Inferior parietal cortex (tissue), 1 donor: ENCODE measurements around the gene ARL15.

Experiments used
- DNase-seq: peaks from one replicate; pipeline ENCODE4 v3.0.0-alpha.2; 2016; ENCODE audit errors: extremely low spot score

Gene ARL15

DNA sequence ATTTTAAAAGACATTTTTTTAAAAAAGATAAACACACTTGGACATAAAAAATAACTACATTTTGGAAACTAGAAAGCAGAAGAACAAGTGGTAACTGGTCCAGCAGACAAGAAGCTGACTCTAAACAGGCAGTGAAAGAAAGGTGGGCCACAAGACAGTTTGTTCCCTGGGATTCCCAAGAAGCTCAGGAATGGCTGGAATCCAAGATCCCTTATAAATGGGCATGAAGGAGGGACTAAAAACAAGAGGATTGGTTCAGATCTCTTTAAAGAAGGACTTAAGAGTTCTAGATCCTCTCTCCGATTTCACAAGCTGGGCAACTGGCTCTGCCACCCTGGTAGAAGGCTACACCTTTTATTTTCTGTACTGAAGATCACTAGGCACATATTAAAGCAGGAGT lies 102.8 kb downstream of the ARL15 start:
- no peak for DNase-seq

DNA sequence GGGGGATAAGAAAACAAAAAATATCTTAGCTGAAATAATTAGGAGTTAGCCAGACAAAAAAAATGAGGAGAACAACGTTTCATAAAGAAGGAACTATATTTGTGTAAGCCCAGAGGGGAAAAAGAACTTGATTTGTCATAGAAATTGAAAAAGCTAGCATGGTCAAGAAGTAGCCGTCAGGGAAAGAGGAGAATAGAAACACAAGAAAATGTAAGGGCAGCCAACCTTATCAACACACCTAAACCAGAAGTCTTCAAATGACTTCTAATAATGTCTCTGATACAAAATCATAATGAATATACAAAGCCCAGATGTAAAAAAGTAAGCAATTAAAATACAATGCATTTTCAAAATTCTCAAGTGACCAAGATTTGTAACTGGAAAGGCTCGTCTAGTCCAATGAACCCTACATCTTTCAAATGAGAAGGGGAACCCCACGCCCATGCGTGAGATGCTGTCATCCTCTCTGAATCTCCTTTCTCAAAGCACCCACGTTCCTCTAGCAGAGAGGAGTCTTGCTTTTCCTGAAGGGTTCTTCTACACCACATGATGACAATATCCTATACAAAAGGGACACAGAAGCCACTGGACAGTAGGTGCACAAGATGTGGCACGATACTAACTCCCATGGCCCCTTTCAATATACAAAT lies 103.7 kb downstream of the ARL15 start:
- no peak for DNase-seq

DNA sequence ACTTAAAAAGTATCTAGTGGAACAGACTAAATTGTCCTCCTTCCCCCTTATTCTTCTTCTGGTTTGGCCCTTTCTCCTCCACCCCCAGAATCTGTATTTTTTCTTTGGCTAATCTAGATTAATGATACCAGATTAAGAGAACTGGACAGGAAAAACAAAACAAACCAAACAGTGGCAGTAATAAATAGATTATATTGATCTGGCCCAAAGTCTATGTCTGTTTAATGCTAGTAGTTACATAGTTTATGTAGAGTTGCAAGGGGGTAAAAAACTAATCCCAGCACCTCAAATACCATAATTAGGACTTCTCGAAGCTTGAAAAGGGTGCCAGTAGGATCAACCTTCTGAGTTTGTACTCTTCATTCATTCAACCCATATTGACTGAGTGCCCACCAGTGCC lies 104.5 kb downstream of the ARL15 start:
- DNase-seq = no peak

DNA sequence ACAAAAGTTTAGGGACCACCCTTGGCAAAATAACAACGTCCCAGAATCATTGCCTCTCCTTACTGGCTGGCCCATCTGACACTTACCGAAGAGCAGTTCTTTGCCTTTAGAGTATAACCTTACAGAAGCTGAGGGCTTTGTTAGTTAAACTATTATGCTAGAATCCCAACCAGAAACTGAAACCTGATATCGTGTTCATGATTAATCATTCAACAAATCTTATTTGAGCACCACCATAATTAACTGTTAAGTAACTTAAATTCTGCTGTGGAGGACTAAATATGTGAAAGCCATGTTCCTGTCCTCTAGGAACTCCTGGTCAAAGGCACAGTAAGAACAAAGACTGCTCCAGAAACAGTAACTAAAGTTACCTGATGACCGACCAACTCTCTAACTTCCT lies 104.9 kb downstream of the ARL15 start:
- DNase-seq = no peak

DNA sequence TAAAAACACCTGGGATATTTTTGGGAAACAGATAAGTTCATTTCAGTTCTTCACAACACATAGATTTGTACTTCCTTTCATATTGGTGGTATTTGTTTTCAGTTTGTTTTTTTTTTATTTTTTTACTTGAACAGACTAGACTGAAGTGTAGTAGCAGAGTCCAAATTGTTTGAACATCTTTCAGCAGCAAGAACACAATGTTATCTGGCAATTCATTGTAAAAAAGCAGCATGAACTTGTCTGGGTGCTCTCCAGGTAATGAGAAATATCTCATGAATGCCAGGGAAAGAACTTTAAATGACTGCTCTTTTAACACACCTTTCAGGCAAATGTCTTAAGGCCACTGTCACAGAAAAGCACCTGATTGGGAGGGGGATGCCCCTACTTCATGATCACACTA lies 113.4 kb downstream of the ARL15 start:
- DNase-seq = no peak

DNA sequence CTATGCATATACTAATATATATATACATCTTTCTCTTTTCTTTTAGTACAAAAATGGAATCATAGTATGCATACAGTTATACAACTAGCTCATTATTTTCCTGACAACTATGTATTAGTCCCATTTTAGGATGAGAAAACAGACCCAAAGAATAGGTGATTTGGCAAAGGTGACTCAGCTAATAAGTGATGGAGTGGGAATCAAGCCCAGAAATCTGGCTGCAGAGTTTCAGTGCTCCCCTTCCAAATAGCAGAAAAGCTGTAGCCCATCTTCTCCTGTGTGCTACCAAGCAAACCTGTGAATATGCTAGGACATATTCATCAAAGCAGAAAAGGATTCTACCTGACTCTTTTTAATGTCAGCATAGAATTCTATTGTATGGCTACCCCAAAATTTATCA lies 114.7 kb downstream of the ARL15 start:
- DNase-seq = no peak

DNA sequence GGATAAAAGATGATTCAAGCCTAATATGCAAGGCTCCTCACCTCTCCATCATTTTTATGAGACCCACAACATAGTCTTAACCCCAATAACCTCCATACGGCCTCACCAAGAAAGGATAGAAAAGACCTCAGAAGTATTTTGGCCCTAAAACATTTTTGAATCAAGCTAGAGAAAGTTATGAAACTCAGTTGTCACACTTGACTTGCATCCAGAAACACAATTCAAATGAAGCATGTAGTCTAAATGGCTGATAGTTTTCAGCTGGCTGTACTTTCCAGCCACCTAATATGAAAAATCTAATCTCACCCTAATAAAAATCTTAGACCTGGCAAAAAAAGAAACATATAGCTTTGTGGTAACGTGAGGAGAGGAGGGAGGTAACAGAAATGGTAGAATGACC lies 116.1 kb downstream of the ARL15 start:
- DNase-seq = no peak

DNA sequence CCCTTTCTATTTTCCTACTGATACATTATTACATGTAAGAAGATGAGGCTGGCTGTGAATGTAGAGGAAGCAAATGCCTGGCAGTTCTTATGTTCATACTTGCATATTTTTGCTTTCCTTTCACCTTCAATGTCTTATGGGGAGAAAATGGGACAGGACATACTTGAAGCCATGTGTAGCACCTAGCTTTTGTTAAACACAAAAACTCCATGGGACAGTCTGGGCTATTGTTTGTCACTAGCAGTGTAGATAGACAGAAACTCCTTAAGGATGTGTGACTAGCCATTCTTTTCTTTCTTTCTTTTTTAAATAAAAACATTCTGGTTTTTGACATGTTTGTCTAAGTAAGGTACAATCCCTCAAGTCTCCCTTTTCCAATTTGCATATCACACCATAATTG lies 122.7 kb downstream of the ARL15 start:
- DNase-seq = no peak

DNA sequence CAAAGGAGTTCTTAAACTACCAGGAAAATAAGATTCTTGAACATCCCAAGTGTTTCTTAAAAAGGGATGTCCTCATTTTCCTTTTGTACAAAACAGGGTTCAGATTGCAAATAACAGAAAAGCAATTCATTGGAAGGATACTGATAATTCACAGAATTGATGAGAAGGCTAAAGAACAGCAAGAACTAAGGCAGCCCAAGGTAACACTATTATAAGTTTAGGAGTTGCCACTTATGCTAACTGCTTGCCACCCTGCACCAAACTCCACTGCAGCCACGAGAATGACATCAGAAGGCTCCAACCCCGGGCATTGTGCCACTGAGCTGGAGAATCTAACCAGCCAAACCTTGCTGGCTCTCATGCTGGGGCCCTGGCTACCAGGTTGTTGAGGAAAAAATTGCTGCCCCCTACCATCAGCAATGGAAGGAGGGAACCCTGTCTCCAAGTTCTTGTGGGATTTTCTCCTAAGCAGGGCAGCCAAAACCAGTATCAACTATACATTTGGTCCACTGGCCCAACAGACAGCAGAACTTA lies 123.4 kb downstream of the ARL15 start:
- DNase-seq = no peak

DNA sequence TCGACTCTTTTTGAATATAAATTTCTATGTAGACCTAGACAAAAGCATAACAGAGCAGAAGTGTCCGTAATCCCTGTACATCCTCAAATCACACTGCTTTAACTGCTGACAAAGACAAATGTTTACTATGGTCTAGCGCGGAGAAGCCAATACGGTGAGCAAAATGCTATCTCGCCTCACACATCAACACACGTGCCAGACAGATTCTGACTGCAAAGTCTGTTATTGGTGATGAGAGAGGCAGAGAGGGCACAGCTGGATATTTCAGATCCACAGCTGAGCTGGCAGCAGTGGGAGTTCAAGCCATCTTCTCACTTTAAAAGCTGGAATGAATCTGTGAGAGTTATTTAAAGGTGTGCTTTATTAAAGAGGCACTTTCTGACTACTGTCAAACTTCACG lies 124.3 kb downstream of the ARL15 start:
- no peak for DNase-seq

DNA sequence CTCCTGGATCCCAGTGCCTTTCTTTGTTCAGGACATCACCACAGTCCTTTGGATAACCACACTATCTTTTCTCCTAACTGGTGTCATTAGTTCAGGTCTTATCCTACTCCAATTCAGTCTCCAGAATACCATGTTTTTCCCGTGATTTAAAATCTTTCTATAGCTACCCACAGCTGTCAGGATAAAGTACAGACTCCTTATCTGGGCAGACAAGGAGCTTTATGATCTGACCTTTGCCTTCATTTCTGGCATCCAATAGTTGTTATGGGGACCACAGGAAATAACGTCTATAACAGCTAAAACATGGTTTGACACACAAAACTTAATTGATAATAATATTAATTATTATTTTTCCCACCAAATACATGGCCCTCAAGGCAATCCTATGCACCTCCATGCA lies 125.6 kb downstream of the ARL15 start:
- no peak for DNase-seq

DNA sequence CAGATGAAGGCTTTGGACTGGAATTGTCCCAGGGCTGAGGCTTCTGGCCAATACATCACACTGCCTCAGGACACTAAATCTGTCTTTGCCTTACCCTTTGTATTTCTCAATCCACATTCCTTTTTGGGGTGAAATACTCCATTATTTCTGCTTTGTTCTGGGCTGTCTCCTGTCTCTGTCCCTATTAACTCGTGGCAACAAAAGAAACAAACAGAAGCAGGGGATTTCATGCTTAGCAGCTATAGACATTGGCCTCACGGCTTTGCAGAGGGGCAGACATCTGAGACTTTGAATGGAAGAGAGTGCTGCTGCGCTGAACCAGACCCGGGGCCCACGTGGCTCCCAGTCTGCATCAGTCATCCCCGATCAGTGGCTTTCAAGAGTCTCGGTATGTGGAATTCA lies 129.7 kb downstream of the ARL15 start:
- no peak for DNase-seq

DNA sequence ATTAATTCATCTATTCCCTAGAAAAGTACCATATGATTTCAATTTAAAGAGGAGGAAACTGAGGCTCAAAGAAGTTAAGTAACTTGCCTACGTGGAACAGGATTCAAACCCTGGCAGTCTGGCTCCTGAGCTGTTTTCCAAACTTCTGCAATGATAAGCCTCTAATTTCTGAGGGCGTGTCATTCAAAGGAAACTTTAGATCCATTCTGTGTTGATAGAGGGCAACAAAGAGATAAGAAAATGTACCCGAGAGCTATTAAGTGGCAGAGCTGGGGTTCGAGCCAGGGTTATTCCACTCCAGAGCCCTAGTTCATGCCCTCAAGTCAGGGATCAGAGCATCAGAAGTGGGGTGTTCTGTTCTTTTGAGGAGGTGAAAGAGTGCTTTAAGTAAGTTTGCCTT lies 131.4 kb downstream of the ARL15 start:
- DNase-seq = no peak

DNA sequence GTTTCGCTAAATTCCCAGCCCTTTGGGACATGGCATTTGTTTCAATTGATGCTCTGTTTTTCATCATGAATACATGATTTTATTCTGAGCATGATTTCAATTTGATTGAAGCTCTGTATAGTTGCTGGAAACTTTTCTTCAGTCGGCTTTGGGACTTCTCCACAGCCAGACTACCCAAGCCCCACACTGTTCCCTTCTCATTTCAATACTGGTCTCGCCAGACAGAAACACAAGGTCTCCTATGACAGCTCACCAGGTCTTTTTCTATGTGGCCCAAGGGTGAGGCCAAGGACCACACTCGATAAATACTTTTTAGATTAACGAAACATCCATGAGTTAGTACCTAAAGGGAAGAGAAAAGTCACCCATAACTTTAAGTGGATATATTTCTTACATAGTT lies 132.2 kb downstream of the ARL15 start:
- DNase-seq = no peak

DNA sequence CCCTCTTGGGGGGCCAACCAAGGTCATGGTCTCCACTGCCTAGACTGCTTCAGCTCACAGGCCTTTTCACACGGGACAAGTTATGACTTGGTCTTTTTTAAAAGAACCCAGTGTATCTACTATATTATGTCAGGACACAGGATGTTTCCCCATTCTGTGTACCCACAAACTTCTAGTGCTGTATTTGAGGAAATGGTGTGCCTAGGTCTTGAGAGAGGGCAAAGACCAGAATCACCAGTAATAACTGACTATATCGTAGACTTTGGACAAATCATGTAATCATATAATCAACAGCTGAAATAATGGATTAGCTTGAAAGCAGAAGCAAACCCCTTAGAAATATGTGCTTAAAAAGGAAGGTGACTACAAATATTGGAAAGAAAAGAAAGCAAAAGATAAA lies 133.3 kb downstream of the ARL15 start:
- DNase-seq = no peak

DNA sequence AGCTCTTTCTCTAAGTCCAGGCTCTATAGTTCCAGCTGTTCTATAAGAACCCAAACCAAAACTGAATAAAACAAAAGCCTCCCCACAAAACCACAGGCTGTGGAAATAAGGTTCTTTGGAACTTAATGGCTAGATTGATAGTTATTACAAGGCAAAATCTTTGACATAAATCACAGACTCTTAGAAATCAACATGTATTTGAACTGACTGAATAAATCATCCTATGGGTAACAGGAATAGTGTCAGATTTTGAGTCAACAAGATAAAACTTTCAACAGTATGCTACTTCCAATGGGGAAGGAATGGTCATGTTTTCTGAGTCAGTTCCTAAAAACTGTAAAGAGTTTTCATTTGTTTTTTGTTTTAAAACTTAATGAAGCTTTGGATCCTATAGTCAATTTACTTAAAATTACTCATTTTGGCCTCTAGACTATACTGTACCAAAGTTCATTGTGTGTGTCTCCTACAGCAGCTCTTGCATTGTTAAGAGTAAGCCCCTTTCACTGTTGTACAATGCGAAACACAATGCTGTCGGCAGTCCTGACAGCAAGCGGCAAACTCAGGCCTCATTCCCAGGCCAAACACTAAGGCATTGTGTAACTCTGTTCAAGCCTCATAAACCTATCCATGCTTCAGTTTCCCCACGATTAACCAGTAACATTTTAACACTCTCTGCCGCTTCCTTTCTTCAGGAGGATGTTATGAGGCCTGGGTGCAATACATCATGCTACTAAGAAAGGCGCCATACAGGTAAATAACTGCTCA lies 134.1 kb downstream of the ARL15 start:
- DNase-seq = no peak

DNA sequence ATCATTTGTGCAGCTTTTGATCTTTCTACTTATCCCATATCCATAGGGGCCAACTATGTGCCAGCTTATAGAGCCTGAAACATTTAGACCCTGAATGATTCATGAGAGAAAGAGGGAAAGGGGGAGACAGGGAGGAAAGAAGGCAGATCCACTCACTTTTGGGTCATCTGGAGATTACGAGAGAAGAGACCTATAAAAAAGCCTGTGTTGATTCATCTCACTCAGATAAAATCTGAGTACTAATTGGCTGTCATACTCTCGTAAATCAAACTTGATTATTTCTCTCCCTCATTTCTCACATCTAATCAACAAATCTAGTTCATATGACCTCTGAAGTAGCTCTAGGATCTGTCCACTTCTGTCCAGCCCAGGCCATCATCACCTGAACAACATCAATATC lies 137.1 kb downstream of the ARL15 start:
- DNase-seq = no peak

DNA sequence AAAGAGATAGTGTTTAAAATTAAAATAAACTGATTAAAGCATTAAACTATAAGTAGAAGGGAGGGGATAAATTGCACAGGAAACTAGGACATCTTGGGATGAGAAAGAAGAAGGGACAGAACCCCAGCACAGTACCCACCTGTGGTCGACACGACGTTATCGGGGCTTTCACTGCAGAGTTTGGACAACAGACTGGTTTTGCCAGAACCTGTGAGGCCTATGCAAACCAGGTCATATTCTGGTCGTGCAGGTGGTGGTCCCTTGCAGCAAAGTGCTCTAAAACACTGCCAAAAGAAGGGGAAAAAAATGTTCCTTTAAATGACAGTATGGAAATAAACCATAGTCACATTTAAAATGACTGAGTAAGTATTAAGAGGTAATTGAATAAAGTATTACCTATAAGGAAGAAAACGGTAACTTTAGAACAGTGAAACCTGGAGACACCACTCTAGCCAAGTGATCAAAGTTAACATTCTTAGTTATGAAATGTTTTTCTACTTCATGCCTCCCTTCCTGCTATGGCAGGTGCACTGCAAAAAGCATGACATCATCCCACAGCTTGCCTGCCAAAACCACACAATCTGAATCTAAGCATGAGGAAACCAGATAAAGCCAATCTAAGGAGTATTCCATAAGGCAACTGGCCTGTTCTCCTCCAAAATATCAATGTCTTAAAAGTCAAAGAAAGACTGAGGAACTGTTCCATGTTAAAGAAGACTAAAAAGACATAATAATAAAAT lies 138.6 kb downstream of the ARL15 start:
- DNase-seq = no peak

DNA sequence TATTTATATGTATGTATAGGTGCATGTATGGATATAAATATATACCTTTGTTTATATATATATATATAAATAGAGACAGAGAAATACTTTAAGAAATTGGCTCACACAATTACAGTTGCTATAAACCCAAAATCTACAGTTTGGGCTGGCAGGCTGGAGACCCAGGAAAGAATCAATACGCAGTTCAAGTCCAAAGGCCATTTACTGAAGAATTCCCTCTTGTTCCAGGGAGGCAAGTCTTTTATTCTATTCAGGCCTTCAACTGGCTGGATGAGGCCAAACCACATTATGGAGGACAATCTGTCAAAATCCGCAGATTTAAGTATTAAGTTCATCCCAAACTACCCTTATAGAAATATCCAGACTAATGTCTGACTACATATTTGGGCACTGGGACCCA lies 144.7 kb downstream of the ARL15 start:
- no peak for DNase-seq

DNA sequence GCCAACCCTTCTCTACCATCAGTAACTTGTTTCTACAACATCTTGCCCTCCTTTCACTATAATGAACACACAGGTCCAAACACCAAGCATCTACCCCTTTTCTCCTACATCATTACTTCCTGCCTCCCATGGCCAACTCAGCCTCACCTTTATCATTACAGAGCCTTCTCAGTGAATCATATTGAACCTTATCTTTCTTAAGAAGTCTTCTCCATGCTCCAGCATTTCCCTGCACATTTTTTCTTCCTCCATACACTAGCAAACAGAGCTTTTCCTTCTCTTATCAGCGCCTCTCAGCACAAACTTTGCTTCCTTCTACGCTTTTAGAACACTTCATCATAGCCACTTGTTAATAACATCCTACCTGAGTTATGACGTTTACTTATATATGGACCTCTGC lies 148.2 kb downstream of the ARL15 start:
- DNase-seq = no peak

DNA sequence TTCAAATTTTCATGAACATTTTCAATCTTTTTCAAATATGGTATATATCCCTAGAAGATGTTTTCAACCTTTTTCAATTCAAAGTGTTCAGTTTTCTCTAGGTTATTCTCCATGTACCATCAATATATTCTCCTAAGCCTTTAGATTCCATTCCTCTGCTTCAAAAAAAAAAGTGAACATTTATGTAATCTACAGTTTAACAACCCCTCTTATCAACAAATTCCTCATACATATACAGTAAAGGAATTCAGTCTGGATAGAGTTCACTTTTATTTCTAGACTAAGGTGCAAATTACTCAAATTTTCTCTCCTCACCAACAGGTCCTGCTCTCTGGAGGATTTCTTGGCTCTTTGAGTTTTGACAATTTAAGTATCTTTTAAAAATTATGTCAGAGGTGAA lies 150.0 kb downstream of the ARL15 start:
- no peak for DNase-seq

DNA sequence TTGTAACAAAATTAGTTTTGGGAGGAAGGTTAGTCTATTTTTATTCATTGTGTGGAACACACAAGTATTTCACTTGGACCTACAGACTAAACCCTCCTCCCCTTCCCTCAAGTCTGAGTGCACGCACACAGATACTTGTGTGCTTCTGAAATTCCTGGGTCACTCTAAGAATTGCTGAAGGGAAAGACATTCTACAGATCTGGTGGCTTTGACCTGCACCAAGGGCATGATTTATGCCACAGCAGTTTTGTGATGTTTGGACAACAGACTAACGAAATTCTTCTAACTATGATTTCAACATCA lies 150.5 kb downstream of the ARL15 start:
- no peak for DNase-seq
